Spinal cord (tissue), 10 donors: Measurements from ENCODE around the gene LZTR1. TPM values are rescaled to one million over a fixed set of nuclear protein-coding genes. Genes with fewer than 3 reads are reported as not detected.
"Not testable (repeated sequence)": the region's sequence is repeated elsewhere in the genome, so short reads cannot be mapped to it uniquely, and the experiment has no call there.

Experiments
- DNase-seq, 6 donors: peaks; one replicate each; pipeline versions ENCODE4 v3.0.0 to v3.0.0-alpha.2; 2013 to 2015; ENCODE audit warnings: low spot score in 6 of 6, low read depth in 4 of 6
- H3K27ac ChIP-seq: one replicate; pipeline ENCODE4 v1.5.1; 2013; ENCODE audit warnings: low read depth, low read length, control low read depth
- H3K27me3 ChIP-seq: one replicate; pipeline ENCODE4 v1.6.1; 2013; ENCODE audit warnings: low read length; ENCODE audit not compliant: control insufficient read depth, insufficient read depth
- H3K36me3 ChIP-seq: one replicate; pipeline ENCODE4 v1.6.1; 2013; ENCODE audit warnings: low read length; ENCODE audit not compliant: control insufficient read depth, insufficient read depth
- H3K4me1 ChIP-seq: one replicate; pipeline ENCODE4 v1.6.1; 2013; ENCODE audit warnings: low read length; ENCODE audit not compliant: control insufficient read depth, insufficient read depth
- H3K4me3 ChIP-seq: one replicate; pipeline ENCODE4 v1.5.1; 2013; ENCODE audit warnings: low read depth, low read length, control low read depth
- H3K9me3 ChIP-seq: one replicate; pipeline ENCODE4 v1.6.1; 2013; ENCODE audit warnings: low read length; ENCODE audit not compliant: control insufficient read depth, insufficient read depth
- WGBS: methylation state at CpG from one replicate; pipeline ENCODE4 v1.1.5; 2013; ENCODE audit warnings: missing lambda C conversion rate; ENCODE audit not compliant: insufficient coverage; 5-methylcytosine and 5-hydroxymethylcytosine counted together
- polyA plus RNA-seq, 2 donors: library from polyadenylated mRNA; unstranded; fragments of 120-200 nt; gene quantifications; one replicate each; pipeline ENCODE4 v1.2.1, GENCODE V29; 2013; ENCODE audit not compliant: insufficient read length in 2 of 2
- total RNA-seq, 2 donors: library from RNA; depleted of rRNA in 1 of 2; stranded (reverse); fragments of 120-200 nt in 1 of 2; fragments of >200 nt in 1 of 2; gene quantifications; one replicate each; pipeline versions ENCODE4 v1.2.3 to v1.2.4, GENCODE V29; 2013 to 2014
- donor health status: healthy.

Gene LZTR1
- total and polyA plus RNA-seq, 4 donors, result 44.8 to 93.6 (median 67.5) TPM

GRCh38 chr22:20940904-20941385 is 41.2 kb upstream of the LZTR1 start:
- peaks cover 11% of the 10 kb centered on the region for H3K36me3 ChIP-seq
- DNase-seq, result no peak
- peaks cover 13% of the 10 kb centered on the region for H3K4me1 ChIP-seq
- no peak overlapping the region for H3K27ac ChIP-seq
- WGBS, result 60% methylated on average over 2 of the region's 4 CpGs
- H3K4me3 ChIP-seq, result no peak overlapping the region
- H3K9me3 ChIP-seq, result no peaks in the 10 kb centered on the region
- H3K27me3 ChIP-seq, result no peaks in the 10 kb centered on the region

GRCh38 chr22:20942203-20942902 is 39.7 kb upstream of the LZTR1 start:
- not testable (repeated sequence) for H3K4me1 ChIP-seq, H3K27me3 ChIP-seq, H3K9me3 ChIP-seq, H3K4me3 ChIP-seq, H3K27ac ChIP-seq, H3K36me3 ChIP-seq, DNase-seq
- no CpG with 5 or more reads among the region's 7 CpGs for WGBS

GRCh38 chr22:20943104-20943933 is 38.8 kb upstream of the LZTR1 start:
- Histone ChIP-seq H3K27me3 (no peaks in the 10 kb centered on the region), H3K36me3 (no peaks in the 10 kb centered on the region), H3K4me3 (no peak overlapping the region), H3K9me3 (no peaks in the 10 kb centered on the region), H3K27ac (no peak overlapping the region), H3K4me1 (peaks cover 6% of the 10 kb centered on the region)
- whole genome bisulfite sequencing, result 96% methylated on average over 2 of the region's 8 CpGs
- no peak for DNase-seq

GRCh38 chr22:20944042-20944441 is 38.1 kb upstream of the LZTR1 start:
- H3K9me3 ChIP-seq, result no peaks in the 10 kb centered on the region
- peaks cover 3% of the 10 kb centered on the region for H3K36me3 ChIP-seq
- no peak for DNase-seq
- H3K27ac ChIP-seq, result no peak overlapping the region
- peaks cover 6% of the 10 kb centered on the region for H3K4me1 ChIP-seq
- WGBS, result no CpG with 5 or more reads among the region's 1 CpG
- H3K27me3 ChIP-seq, result no peaks in the 10 kb centered on the region
- H3K4me3 ChIP-seq, result no peak overlapping the region

- Histone ChIP-seq H3K36me3 (peaks cover 14% of the 10 kb centered on the region), H3K27me3 (no peaks in the 10 kb centered on the region), H3K4me3 (no peak overlapping the region), H3K27ac (no peak overlapping the region), H3K9me3 (no peaks in the 10 kb centered on the region), H3K4me1 (peaks cover 3% of the 10 kb centered on the region)
- no CpG with 5 or more reads among the region's 2 CpGs for WGBS
- DNase-seq, result no peak
Measured at GRCh38 chr22:20945578-20945934, 36.5 kb upstream of the LZTR1 start.

GRCh38 chr22:20946080-20946986 is 35.8 kb upstream of the LZTR1 start:
- Histone ChIP-seq H3K27ac (no peak overlapping the region), H3K9me3 (no peaks in the 10 kb centered on the region), H3K4me1 (peaks cover 3% of the 10 kb centered on the region), H3K4me3 (no peak overlapping the region), H3K36me3 (peaks cover 20% of the 10 kb centered on the region), H3K27me3 (no peaks in the 10 kb centered on the region)
- no peak for DNase-seq
- 63% methylated on average over 4 of the region's 7 CpGs for WGBS

GRCh38 chr22:20946991-20947390 is 35.1 kb upstream of the LZTR1 start:
- DNase-seq, result no peak
- peaks cover 23% of the 10 kb centered on the region for H3K36me3 ChIP-seq
- 100% methylated on average over 1 of the region's 1 CpG for WGBS

GRCh38 chr22:20948450-20948849 is 33.6 kb upstream of the LZTR1 start:
- H3K4me1 ChIP-seq, result peaks cover 3% of the 10 kb centered on the region
- 71% methylated on average over 4 of the region's 5 CpGs for WGBS

More at GRCh38 chr22:20946991-20947390, 35.1 kb upstream of the LZTR1 start:
- H3K9me3 ChIP-seq, result no peaks in the 10 kb centered on the region
- H3K27me3 ChIP-seq, result no peaks in the 10 kb centered on the region
- no peak overlapping the region for H3K4me3 ChIP-seq
- no peak overlapping the region for H3K27ac ChIP-seq
- peaks cover 3% of the 10 kb centered on the region for H3K4me1 ChIP-seq

GRCh38 chr22:20948989-20949388 is 33.1 kb upstream of the LZTR1 start:
- no peaks in the 10 kb centered on the region for H3K27me3 ChIP-seq
- WGBS, result 94% methylated on average over 4 of the region's 5 CpGs

More at GRCh38 chr22:20948450-20948849, 33.6 kb upstream of the LZTR1 start:
- Histone ChIP-seq H3K36me3 (peaks cover 23% of the 10 kb centered on the region), H3K27ac (no peak overlapping the region), H3K27me3 (no peaks in the 10 kb centered on the region), H3K4me3 (no peak overlapping the region), H3K9me3 (no peaks in the 10 kb centered on the region)
- no peak for DNase-seq

More at GRCh38 chr22:20948989-20949388, 33.1 kb upstream of the LZTR1 start:
- no peak overlapping the region for H3K4me3 ChIP-seq
- no peak for DNase-seq
- no peak overlapping the region for H3K27ac ChIP-seq
- H3K9me3 ChIP-seq, result no peaks in the 10 kb centered on the region
- peaks cover 27% of the 10 kb centered on the region for H3K36me3 ChIP-seq
- H3K4me1 ChIP-seq, result peaks cover 3% of the 10 kb centered on the region
